ENCODE results near the gene HES6. TPM values are rescaled to one million over a fixed set of nuclear protein-coding genes. Genes with fewer than 3 reads are reported as not detected.

The HES6 gene
- total RNA-seq, 1 donor from 2014 or later = 1.8 TPM

GRCh38 chr2:238233625-238234024 lies 6.2 kb downstream of the HES6 start:
- no peak for DNase-seq

- no peak for DNase-seq
These were observed 8.0 kb downstream of the HES6 start for GRCh38 chr2:238231809-238232208.

GRCh38 chr2:238231251-238231793 lies 8.5 kb downstream of the HES6 start:
- DNase-seq = peak; percentile 35

- no peak for DNase-seq
These were observed 9.1 kb downstream of the HES6 start for GRCh38 chr2:238230699-238231098.

GRCh38 chr2:238228700-238229099 lies 11.1 kb downstream of the HES6 start:
- DNase-seq = no peak

GRCh38 chr2:238227587-238228032 lies 12.2 kb downstream of the HES6 start:
- DNase-seq = no peak

GRCh38 chr2:238226698-238227586 lies 12.9 kb downstream of the HES6 start:
- no peak for DNase-seq

- DNase-seq = no peak
These were observed 13.7 kb downstream of the HES6 start for GRCh38 chr2:238225911-238226697.

- no peak for DNase-seq
These were observed 14.7 kb downstream of the HES6 start for GRCh38 chr2:238225121-238225520.

- DNase-seq = no peak
These were observed 15.3 kb downstream of the HES6 start for GRCh38 chr2:238224356-238225035.

- no peak for DNase-seq
These were observed 18.8 kb downstream of the HES6 start for GRCh38 chr2:238220892-238221521.

- DNase-seq = no peak
These were observed 19.5 kb downstream of the HES6 start for GRCh38 chr2:238220274-238220891.

GRCh38 chr2:238216651-238217184 lies 23.1 kb downstream of the HES6 start:
- peak; percentile 23 for DNase-seq

GRCh38 chr2:238207006-238207405 lies 32.8 kb downstream of the HES6 start:
- no peak for DNase-seq

- DNase-seq = no peak
These were observed 35.7 kb downstream of the HES6 start for GRCh38 chr2:238203973-238204683.

GRCh38 chr2:238203094-238203972 lies 36.5 kb downstream of the HES6 start, which contains the start of gene ILKAP:
TSS of gene ILKAP (minus strand) at chr2:238203695. CDS start at chr2:238203553, 142 bp downstream.
- DNase-seq = peak; percentile 60

- DNase-seq = no peak
These were observed 37.3 kb downstream of the HES6 start for GRCh38 chr2:238202326-238203093.

- DNase-seq = no peak
These were observed 49.4 kb downstream of the HES6 start for GRCh38 chr2:238190445-238190844.
